ENCODE measurements around the gene RITA1.
"Not testable (repeated sequence)": the region's sequence is repeated elsewhere in the genome, so short reads cannot be mapped to it uniquely, and the experiment has no call there.

RITA1 gene, protein sequence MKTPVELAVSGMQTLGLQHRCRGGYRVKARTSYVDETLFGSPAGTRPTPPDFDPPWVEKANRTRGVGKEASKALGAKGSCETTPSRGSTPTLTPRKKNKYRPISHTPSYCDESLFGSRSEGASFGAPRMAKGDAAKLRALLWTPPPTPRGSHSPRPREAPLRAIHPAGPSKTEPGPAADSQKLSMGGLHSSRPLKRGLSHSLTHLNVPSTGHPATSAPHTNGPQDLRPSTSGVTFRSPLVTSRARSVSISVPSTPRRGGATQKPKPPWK

GRCh38 chr12:113185180-113186032, at the start of gene RITA1, which contains the start of gene DDX54:
RITA1 (plus strand) TSS chr12:113185721; CDS start chr12:113186747, 1,026 bp downstream.
DDX54 (minus strand) TSS chr12:113185478; CDS start chr12:113185451, 27 bp downstream.
- peak; percentile 46 for DNase-seq (ENCODE audit: low read depth)

- no peak for DNase-seq (ENCODE audit: low read depth)
Observed at GRCh38 chr12:113136128-113136989, 49.2 kb upstream of the RITA1 start.

- no peak for DNase-seq (ENCODE audit: low read depth)
Observed at GRCh38 chr12:113136990-113137511, 48.5 kb upstream of the RITA1 start.

DNA sequence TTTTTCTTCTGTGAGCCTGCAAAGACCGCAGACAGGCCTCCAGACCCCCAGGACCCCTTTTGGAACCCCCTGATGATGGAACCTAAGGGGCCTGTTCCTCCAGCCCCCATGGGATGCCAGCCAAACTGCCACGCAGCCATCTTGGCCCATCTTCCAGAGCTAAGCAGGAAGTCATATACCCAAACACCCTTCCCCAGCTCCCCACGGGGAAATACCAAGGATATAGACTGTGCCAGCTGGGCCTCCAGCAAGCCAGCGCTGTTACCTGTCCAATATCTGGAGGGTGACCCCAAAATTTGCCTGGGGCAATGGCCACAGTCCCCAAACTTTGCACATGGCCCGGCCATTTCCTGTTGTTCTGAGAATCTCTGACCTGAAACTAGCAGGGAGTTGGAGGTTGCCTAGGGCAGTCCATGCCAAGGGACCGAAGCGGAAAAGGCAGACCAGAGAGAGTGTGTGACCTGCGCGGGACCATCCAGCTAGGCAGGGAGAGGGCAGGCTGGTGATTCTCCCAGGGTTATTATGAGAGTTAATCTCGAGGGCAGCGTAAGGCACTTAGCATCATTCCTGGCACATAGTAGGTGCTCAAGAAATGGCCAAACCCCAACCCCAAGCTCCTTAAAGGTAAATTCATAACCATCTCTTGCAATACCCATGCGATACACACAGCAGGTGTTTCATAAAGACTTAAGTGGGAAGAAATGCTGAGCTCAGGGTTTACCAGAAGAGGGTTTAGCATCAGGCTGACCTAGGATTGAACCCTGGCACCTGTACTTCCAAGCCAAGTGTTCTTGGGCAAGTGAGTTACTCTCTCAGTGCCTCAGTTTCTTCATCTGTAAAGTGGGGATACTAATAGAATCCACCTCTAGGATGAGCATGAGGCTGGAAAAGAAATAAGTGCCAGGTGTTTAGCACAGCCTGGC, 47.4 kb upstream of the RITA1 start:
- DNase-seq (ENCODE audit: low read depth): no peak

DNA sequence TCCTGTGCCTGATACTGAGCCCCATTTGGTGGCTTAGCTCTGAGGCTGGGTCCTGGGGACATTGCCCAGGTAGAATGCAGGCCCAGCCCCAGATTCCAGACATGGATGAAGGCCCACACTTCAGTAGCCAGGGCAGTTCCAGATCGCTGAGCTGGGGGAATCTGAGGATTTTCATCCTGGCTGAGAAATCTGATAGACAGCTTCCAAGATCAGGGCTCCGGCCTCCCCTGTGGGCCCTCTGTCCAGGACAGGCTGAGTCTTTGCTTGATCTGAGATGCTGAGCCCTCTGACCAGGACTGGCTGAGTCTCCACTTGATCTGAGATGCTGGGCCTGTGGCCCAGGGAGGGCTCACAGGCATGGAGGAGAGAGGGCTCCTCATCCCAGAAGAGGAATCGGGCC, 46.7 kb upstream of the RITA1 start:
- no peak for DNase-seq (ENCODE audit: low read depth)

DNA sequence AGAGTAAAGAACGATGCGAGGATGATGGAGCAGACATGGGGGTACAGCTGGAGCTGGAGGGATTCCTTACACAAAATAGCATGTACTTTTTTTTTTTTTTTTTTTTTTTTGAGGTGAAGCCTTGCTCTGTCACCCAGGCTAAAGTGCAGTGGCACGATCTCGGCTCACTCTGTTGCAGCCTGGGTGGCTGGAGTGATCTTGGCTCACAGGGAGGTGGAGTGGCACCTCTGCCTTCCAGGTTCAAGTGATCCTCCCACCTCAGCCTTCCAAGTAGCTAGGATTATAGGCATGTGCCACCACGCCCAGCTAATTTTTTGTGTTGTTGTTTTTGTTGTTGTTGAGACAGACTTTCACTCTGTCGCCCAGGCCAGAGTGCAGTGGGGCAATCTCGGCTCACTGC, 44.8 kb upstream of the RITA1 start:
- DNase-seq (ENCODE audit: low read depth): no peak

- not testable (repeated sequence) for DNase-seq (ENCODE audit: low read depth)
Observed at GRCh38 chr12:113141716-113142115, 43.8 kb upstream of the RITA1 start.

GRCh38 chr12:113142173-113142885, 43.2 kb upstream of the RITA1 start:
- DNase-seq (ENCODE audit: low read depth): no peak

- DNase-seq (ENCODE audit: low read depth): no peak
Observed at GRCh38 chr12:113142886-113143332, 42.6 kb upstream of the RITA1 start.

GRCh38 chr12:113143959-113144358, 41.6 kb upstream of the RITA1 start:
- DNase-seq (ENCODE audit: low read depth): no peak

GRCh38 chr12:113144806-113145205, 40.7 kb upstream of the RITA1 start:
- no peak for DNase-seq (ENCODE audit: low read depth)

GRCh38 chr12:113145720-113146551, 39.6 kb upstream of the RITA1 start:
- no peak for DNase-seq (ENCODE audit: low read depth)

DNA sequence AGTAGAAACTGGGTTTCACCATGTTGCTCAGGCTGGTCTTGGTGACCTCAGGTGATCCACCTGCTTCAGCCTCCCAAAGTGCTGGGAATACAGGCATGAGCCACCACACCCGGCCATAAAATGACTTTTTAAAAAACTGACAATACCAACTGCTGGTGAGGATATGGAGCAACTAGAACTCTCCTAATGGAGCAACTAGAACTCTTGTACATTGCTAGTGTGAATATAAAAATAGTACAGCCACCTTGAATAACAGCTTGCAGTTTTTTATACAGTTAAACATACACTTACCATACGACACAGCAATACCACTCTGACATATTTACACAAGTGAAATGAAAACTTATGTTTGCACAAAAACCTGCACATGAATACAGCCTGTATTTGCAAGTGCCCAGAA, 38.5 kb upstream of the RITA1 start:
- DNase-seq (ENCODE audit: low read depth): no peak

DNA sequence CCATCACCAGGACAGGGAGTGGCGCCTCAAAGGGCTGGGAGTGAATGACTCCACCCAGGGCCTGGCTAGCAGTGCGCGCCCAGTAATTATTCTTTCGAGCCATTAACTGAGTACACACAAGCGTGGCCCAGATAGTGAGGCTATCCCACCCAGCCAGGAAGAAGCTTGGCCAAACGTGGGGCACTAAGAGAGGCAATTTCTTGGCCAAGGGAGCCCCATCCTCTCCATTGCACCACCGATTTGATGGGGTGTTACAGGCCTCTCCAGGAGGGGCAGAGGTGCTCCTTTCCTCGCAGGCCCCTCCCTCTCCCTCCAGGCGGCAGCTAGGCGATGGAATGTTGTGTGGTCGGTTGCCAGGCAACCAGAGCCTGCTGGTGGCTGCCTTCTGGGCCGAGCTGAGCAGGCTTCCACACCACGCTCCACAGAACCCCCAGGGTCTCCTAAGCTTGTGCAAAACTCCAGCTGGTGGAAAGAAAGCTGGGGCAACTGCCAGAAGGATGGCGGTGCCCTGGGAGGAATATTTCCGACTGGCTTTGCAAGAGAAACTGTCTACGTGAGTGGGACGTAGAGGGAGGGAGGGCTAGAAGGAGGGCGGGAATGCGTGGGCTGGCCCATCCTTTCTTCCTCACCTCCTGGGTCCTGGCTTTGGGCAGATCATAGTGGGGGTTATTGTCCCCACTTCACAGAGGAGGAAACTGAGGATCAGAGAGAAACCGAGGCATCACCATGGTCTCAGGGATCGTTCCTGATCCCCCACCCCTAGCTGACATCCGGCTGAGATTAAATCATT, 36.0 kb upstream of the RITA1 start, which contains the start of gene CFAP73:
Gene CFAP73 (plus strand): TSS at position 364 of the 790 bp plus-strand sequence. CDS start 134 bp downstream, at position 498.
- DNase-seq (ENCODE audit: low read depth): peak; percentile 36

DNA sequence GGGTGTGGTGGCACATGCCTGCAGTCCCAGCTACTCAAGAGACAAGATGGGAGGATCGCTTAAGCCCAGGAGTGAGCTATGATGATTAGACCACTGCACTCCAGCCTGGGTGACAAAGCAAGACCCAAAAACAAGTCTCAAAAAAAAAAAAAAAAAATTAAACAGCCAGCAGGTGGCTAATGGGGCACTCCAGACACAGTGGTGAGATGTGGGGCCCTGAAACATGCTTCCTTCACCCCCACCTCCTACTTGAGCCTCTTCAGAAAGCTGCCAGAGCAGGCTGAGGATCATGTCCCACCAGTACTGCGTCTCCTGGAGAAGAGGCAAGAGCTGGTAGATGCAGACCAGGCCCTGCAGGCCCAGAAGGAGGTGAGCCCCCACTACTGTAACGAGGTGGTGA, 33.9 kb upstream of the RITA1 start:
- no peak for DNase-seq (ENCODE audit: low read depth)

- DNase-seq (ENCODE audit: low read depth): no peak
Observed at GRCh38 chr12:113152196-113152834, 33.2 kb upstream of the RITA1 start.

Measured in HS-27A (cell line).